OCI-LY7 (cell line): Measurements from ENCODE around the gene UBL3. TPM values are rescaled to one million over a fixed set of nuclear protein-coding genes. Genes with fewer than 3 reads are reported as not detected.

Experiments
- BruUV-seq: library from RNA; stranded (reverse); fragments of 400-500 nt; replicated peaks from 2 replicates; lab custom pipeline; 2021; lab: Mats Ljungman, UMichigan
- CTCF ChIA-PET: fragments of 300-600 bp; sonication (Branson Sonifier 250); formaldehyde crosslinking; loops from one replicate; lab custom pipeline; 2022; ENCODE audit warnings: antibody characterized with exemption; ENCODE audit not compliant: unreplicated experiment; lab: Charles Lee
- POLR2A ChIA-PET: fragments of 300-600 bp; sonication (Branson Sonifier 250); formaldehyde crosslinking; loops from one replicate; lab custom pipeline; 2022; ENCODE audit warnings: antibody characterized with exemption; lab: Charles Lee
- DNase-seq: peaks from one replicate; pipeline ENCODE4 v3.0.0-alpha.2; 2015; ENCODE audit warnings: low spot score
- H2AFZ ChIP-seq: fragments of 200-600 bp; sonication (generic), shearing (Covaris generic); 2 replicates; pipeline ENCODE4 v1.6.1; 2014; ENCODE audit warnings: mild to moderate bottlenecking, antibody characterized with exemption, low read length, moderate library complexity
- H3K27ac ChIP-seq: fragments of 200-600 bp; sonication (generic); 2 replicates; pipeline ENCODE4 v1.5.1; 2014; ENCODE audit warnings: mixed run types, low read depth, mild to moderate bottlenecking, moderate library complexity, low read length, inconsistent platforms; ENCODE audit not compliant: poor library complexity, severe bottlenecking
- H3K36me3 ChIP-seq: fragments of 200-600 bp; sonication (generic); 2 replicates; pipeline ENCODE4 v1.6.1; 2014; ENCODE audit warnings: mild to moderate bottlenecking, antibody characterized with exemption, low read length, moderate library complexity, mixed read lengths; ENCODE audit not compliant: insufficient read depth
- H3K4me1 ChIP-seq: fragments of 200-600 bp; sonication (generic); 2 replicates; pipeline ENCODE4 v1.5.1; 2014; ENCODE audit warnings: mild to moderate bottlenecking, low read length; ENCODE audit not compliant: insufficient read depth, poor library complexity, severe bottlenecking
- H3K4me2 ChIP-seq: fragments of 200-600 bp; sonication (generic); 2 replicates; pipeline ENCODE4 v1.6.1; 2014; ENCODE audit warnings: mild to moderate bottlenecking, low read length
- H3K4me3 ChIP-seq: fragments of 200-600 bp; sonication (generic); 2 replicates; pipeline ENCODE4 v1.5.1; 2014; ENCODE audit warnings: mild to moderate bottlenecking, low read depth, low read length; ENCODE audit not compliant: poor library complexity, severe bottlenecking
- H3K79me2 ChIP-seq: fragments of 200-600 bp; sonication (generic); 2 replicates; pipeline ENCODE4 v1.6.1; 2016; ENCODE audit warnings: low read depth, mild to moderate bottlenecking, low read length, moderate library complexity, mixed read lengths; ENCODE audit not compliant: insufficient read depth
- H3K9me2 ChIP-seq: fragments of 200-600 bp; sonication (generic); 2 replicates; pipeline ENCODE4 v1.6.1; 2016; ENCODE audit warnings: mild to moderate bottlenecking, low read length, mixed read lengths; ENCODE audit not compliant: insufficient read depth
- H3K9me3 ChIP-seq: fragments of 200-600 bp; sonication (generic); 2 replicates; pipeline ENCODE4 v1.6.1; 2014; ENCODE audit warnings: mild to moderate bottlenecking, mixed run types, low read length, mixed read lengths
- H4K20me1 ChIP-seq: fragments of 200-600 bp; sonication (generic); 2 replicates; pipeline ENCODE4 v1.6.1; 2014; ENCODE audit warnings: mild to moderate bottlenecking, antibody characterized with exemption, low read length, moderate library complexity, mixed read lengths; ENCODE audit not compliant: insufficient read depth
- CTCF ChIP-seq: fragments of 200-600 bp; sonication (generic); conservative IDR thresholded peaks from 2 replicates; pipeline ENCODE4 v1.5.1; 2014; ENCODE audit warnings: mild to moderate bottlenecking, antibody characterized with exemption, low read length, moderate library complexity, mixed read lengths
- EZH2phosphoT487 ChIP-seq: fragments of 200-600 bp; sonication (generic); IDR thresholded peaks from 2 replicates; pipeline ENCODE4 v1.6.1; 2018; ENCODE audit warnings: low read depth, borderline replicate concordance, mild to moderate bottlenecking, mixed run types, antibody characterized with exemption, low read length, moderate library complexity, mixed read lengths
- intact Hi-C: fragments of 100-400 bp; cut with micrococcal nuclease; formaldehyde crosslinking; loops from one replicate; pipeline ENCODE4 v1.10.0; 2022; ENCODE audit not compliant: unreplicated experiment
- total RNA-seq, 2 experiments: library from RNA; depleted of rRNA in 1 of 2; stranded (reverse); fragments of >200 nt in 1 of 2; shearing (Covaris generic) in 1 of 2; gene quantifications; 2 replicates each; pipeline ENCODE4 v1.2.3, GENCODE V29; 2014 to 2022

UBL3 gene
- total RNA-seq, 2 experiments from 2014 or later = 5.6 to 11.4 TPM

DNA sequence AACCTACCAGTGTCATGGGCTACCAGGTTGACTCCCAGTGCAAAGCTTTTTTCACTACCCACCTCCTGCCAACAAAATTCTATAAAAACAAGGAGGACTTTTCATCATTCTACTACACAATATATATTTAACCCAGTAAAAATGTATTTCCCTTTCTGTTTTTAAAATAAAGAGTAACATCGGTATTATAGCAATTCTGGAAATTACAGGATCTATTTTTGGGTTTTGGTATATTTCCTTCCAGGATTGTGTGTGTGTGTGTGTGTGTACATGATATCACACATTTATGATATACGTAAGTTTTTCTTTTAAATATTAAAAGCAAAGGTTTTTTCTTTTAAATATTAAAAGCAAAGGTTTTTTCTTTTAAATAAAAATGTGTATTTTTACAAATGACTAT, 6.0 kb upstream of the UBL3 start:
- H3K79me2 ChIP-seq = no peaks in the 10 kb centered on the region
- H3K27ac ChIP-seq = no peak overlapping the region
- intact Hi-C loops = no loop called here
- H3K4me1 ChIP-seq = no peaks in the 10 kb centered on the region
- ChIA-PET POLR2A (no interaction called here), CTCF (no interaction called here)
- no peaks in the 10 kb centered on the region for H3K9me2 ChIP-seq
- H3K4me3 ChIP-seq = no peak overlapping the region
- BruUV-seq = no TSS peak
- DNase-seq = no peak
- no peak overlapping the region for H3K4me2 ChIP-seq
- H3K9me3 ChIP-seq = no peaks in the 10 kb centered on the region
- no peaks in the 10 kb centered on the region for H4K20me1 ChIP-seq
- TF ChIP-seq CTCF (no peak), EZH2phosphoT487 (no peak)
- no peaks in the 10 kb centered on the region for H3K36me3 ChIP-seq
- no peak overlapping the region for H2AFZ ChIP-seq

DNA sequence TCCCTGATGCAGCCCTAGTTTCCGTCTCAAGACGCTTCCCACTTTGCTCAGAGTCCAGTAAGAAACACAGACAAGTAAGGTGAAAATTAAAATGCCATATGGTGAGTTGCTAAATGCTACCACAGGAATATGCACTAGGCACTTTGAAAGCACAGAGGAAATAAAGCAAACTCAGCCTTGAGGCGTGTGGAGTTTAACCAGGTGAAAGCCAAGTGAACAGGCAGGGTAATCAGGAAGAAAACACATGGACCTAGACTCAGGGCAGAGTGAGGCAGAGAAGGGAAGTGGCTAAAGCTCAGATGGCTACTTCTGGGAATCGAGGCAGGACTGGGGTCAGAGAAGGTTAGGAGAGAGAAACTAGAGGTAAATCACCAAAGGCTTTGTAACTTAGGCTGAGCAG, 5.4 kb upstream of the UBL3 start:
- intact Hi-C loops = no loop called here
- Histone ChIP-seq H3K4me1 (no peaks in the 10 kb centered on the region), H3K9me2 (no peaks in the 10 kb centered on the region), H3K27ac (no peak overlapping the region), H3K36me3 (no peaks in the 10 kb centered on the region), H3K4me2 (no peak overlapping the region), H3K79me2 (no peaks in the 10 kb centered on the region), H4K20me1 (no peaks in the 10 kb centered on the region), H2AFZ (no peak overlapping the region), H3K9me3 (no peaks in the 10 kb centered on the region), H3K4me3 (no peak overlapping the region)
- ChIA-PET POLR2A (interaction anchor here (0.6 kb wide), 1 partner anchor 1185 kb away, joined by 5 read pairs; no protein-coding TSS in a partner anchor), CTCF (no interaction called here)
- TF ChIP-seq CTCF (no peak), EZH2phosphoT487 (no peak)
- no TSS peak for BruUV-seq
- no peak for DNase-seq

DNA sequence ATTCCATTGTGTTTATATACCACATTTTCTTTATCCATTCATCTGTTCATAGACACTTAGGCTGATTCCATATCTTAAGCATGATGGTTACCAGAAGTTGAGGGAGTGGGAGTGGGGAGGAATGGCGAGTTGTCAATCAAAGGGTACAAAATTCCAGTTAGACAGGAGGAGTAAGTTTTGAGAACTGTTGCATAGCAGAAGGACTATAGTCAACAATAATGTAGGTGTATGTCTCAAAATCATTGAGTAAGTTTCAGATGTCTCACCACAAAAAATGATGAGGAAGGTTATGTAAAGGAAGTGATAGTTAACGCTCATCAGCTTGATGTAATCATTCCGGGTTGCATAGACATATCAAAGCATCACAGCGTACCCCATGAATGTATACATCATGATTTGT, 4.6 kb upstream of the UBL3 start:
- H3K9me2 ChIP-seq = no peaks in the 10 kb centered on the region
- no peak overlapping the region for H2AFZ ChIP-seq
- no peak overlapping the region for H3K4me3 ChIP-seq
- no peak overlapping the region for H3K4me2 ChIP-seq
- H3K27ac ChIP-seq = no peak overlapping the region
- BruUV-seq = no TSS peak
- H3K4me1 ChIP-seq = no peaks in the 10 kb centered on the region
- no peaks in the 10 kb centered on the region for H4K20me1 ChIP-seq
- H3K79me2 ChIP-seq = no peaks in the 10 kb centered on the region
- intact Hi-C loops = no loop called here
- TF ChIP-seq EZH2phosphoT487 (no peak), CTCF (no peak)
- POLR2A ChIA-PET = no interaction called here
- CTCF ChIA-PET = no interaction called here
- DNase-seq = no peak
- H3K9me3 ChIP-seq = no peaks in the 10 kb centered on the region
- no peaks in the 10 kb centered on the region for H3K36me3 ChIP-seq
